Measurements from ENCODE around the gene POLR1D. TPM values are rescaled to one million over a fixed set of nuclear protein-coding genes. Genes with fewer than 3 reads are reported as not detected.

Gene POLR1D
- 55.4 TPM for total RNA-seq

- FAIRE-seq = no peak
- DNase-seq (ENCODE audit: low spot score in 2 of 2) = peak; percentile 81 to 85
These were observed at the start of gene POLR1D for GRCh38 chr13:27621366-27622101. TSS of gene POLR1D (plus strand) at chr13:27621892. CDS start at chr13:27621984, 92 bp downstream.

- DNase-seq (ENCODE audit: low spot score in 2 of 2) = no peak
These were observed 49.3 kb upstream of the POLR1D start for GRCh38 chr13:27572234-27572901.

GRCh38 chr13:27573265-27573664, 48.4 kb upstream of the POLR1D start:
- no peak for FAIRE-seq
- no peak for DNase-seq (ENCODE audit: low spot score in 2 of 2)

More at GRCh38 chr13:27572234-27572901, 49.3 kb upstream of the POLR1D start:
- no peak for FAIRE-seq

- FAIRE-seq = no peak
These were observed 47.0 kb upstream of the POLR1D start for GRCh38 chr13:27574661-27575060.

GRCh38 chr13:27578121-27579030, 43.3 kb upstream of the POLR1D start:
- FAIRE-seq = no peak
- no peak for DNase-seq (ENCODE audit: low spot score in 2 of 2)

More at GRCh38 chr13:27574661-27575060, 47.0 kb upstream of the POLR1D start:
- no peak for DNase-seq (ENCODE audit: low spot score in 2 of 2)

GRCh38 chr13:27583645-27584044, 38.0 kb upstream of the POLR1D start:
- peak in 1 of 2 donors; percentile 6 for DNase-seq (ENCODE audit: low spot score in 2 of 2)
- no peak for FAIRE-seq

GRCh38 chr13:27587095-27587746, 34.5 kb upstream of the POLR1D start:
- DNase-seq (ENCODE audit: low spot score in 2 of 2) = no peak
- no peak for FAIRE-seq

- FAIRE-seq = no peak
- DNase-seq (ENCODE audit: low spot score in 2 of 2) = no peak
These were observed 33.3 kb upstream of the POLR1D start for GRCh38 chr13:27588405-27588804.

GRCh38 chr13:27592865-27593264, 28.8 kb upstream of the POLR1D start:
- DNase-seq (ENCODE audit: low spot score in 2 of 2) (no peak), FAIRE-seq (no peak)

GRCh38 chr13:27593267-27593666, 28.4 kb upstream of the POLR1D start:
- FAIRE-seq (no peak), DNase-seq (ENCODE audit: low spot score in 2 of 2) (no peak)

- DNase-seq (ENCODE audit: low spot score in 2 of 2) (no peak), FAIRE-seq (no peak)
These were observed 26.5 kb upstream of the POLR1D start for GRCh38 chr13:27595055-27595811.

- no peak for DNase-seq (ENCODE audit: low spot score in 2 of 2)
These were observed 22.6 kb upstream of the POLR1D start for GRCh38 chr13:27599096-27599495.

GRCh38 chr13:27599845-27600553, 21.7 kb upstream of the POLR1D start:
- DNase-seq (ENCODE audit: low spot score in 2 of 2) (no peak), FAIRE-seq (no peak)

More at GRCh38 chr13:27599096-27599495, 22.6 kb upstream of the POLR1D start:
- no peak for FAIRE-seq

- FAIRE-seq = no peak
- no peak for DNase-seq (ENCODE audit: low spot score in 2 of 2)
These were observed 21.0 kb upstream of the POLR1D start for GRCh38 chr13:27600711-27601110.

GRCh38 chr13:27601208-27601607, 20.5 kb upstream of the POLR1D start:
- no peak for FAIRE-seq

GRCh38 chr13:27601803-27602202, 19.9 kb upstream of the POLR1D start:
- no peak for DNase-seq (ENCODE audit: low spot score in 2 of 2)
- FAIRE-seq = no peak

More at GRCh38 chr13:27601208-27601607, 20.5 kb upstream of the POLR1D start:
- DNase-seq (ENCODE audit: low spot score in 2 of 2) = no peak

GRCh38 chr13:27605099-27605498, 16.6 kb upstream of the POLR1D start:
- DNase-seq (ENCODE audit: low spot score in 2 of 2) (no peak), FAIRE-seq (no peak)

- DNase-seq (ENCODE audit: low spot score in 2 of 2) = no peak
- FAIRE-seq = no peak
These were observed 16.0 kb upstream of the POLR1D start for GRCh38 chr13:27605610-27606200.
